Measurements from ENCODE around the gene CHMP1B.

CHMP1B gene

GRCh38 chr18:11859282-11859830 is 8.1 kb downstream of the CHMP1B start:
- Histone ChIP-seq H3K9me3 (ENCODE audit: low read depth, low read length) (no peaks in the 10 kb centered on the region), H3K36me3 (ENCODE audit: insufficient read depth, low read length) (no peaks in the 10 kb centered on the region), H3K27ac (no peak overlapping the region), H3K9ac (ENCODE audit: insufficient read length) (no peak overlapping the region), H3K4me3 (no peak overlapping the region)
- no peak for DNase-seq (ENCODE audit: low read depth, low spot score)
- TF ChIP-seq EZH2 (IDR thresholded peaks at IDR 0.05) (no peak), FOXP2 (optimal IDR thresholded peaks at IDR 0.05; ENCODE audit: control extremely low read depth, extremely low read length, insufficient read depth) (no peak), POLR2AphosphoS5 (IDR thresholded peaks at IDR 0.05; ENCODE audit: borderline replicate concordance, low read depth, low read length) (no peak)

- Histone ChIP-seq H3K9me3 (ENCODE audit: low read depth, low read length) (no peaks in the 10 kb centered on the region), H3K27ac (no peak overlapping the region), H3K4me3 (no peak overlapping the region), H3K36me3 (ENCODE audit: insufficient read depth, low read length) (no peaks in the 10 kb centered on the region), H3K9ac (ENCODE audit: insufficient read length) (no peak overlapping the region)
- TF ChIP-seq EZH2 (IDR thresholded peaks at IDR 0.05) (no peak), POLR2AphosphoS5 (IDR thresholded peaks at IDR 0.05; ENCODE audit: borderline replicate concordance, low read depth, low read length) (no peak), FOXP2 (optimal IDR thresholded peaks at IDR 0.05; ENCODE audit: control extremely low read depth, extremely low read length, insufficient read depth) (no peak)
- no peak for DNase-seq (ENCODE audit: low read depth, low spot score)
Observed at GRCh38 chr18:11859903-11860407, 8.7 kb downstream of the CHMP1B start.

GRCh38 chr18:11860594-11861450 is 9.6 kb downstream of the CHMP1B start:
- Histone ChIP-seq H3K9me3 (ENCODE audit: low read depth, low read length) (no peaks in the 10 kb centered on the region), H3K36me3 (ENCODE audit: insufficient read depth, low read length) (no peaks in the 10 kb centered on the region), H3K9ac (ENCODE audit: insufficient read length) (no peak overlapping the region), H3K27ac (no peak overlapping the region), H3K4me3 (no peak overlapping the region)
- no peak for DNase-seq (ENCODE audit: low read depth, low spot score)
- TF ChIP-seq POLR2AphosphoS5 (IDR thresholded peaks at IDR 0.05; ENCODE audit: borderline replicate concordance, low read depth, low read length) (no peak), EZH2 (IDR thresholded peaks at IDR 0.05) (no peak), FOXP2 (optimal IDR thresholded peaks at IDR 0.05; ENCODE audit: control extremely low read depth, extremely low read length, insufficient read depth) (no peak)

GRCh38 chr18:11861583-11862288 is 10.5 kb downstream of the CHMP1B start:
- no peak for TF ChIP-seq EZH2 (IDR thresholded peaks at IDR 0.05)
- no peak for TF ChIP-seq POLR2AphosphoS5 (IDR thresholded peaks at IDR 0.05; ENCODE audit: borderline replicate concordance, low read depth, low read length)
- TF ChIP-seq FOXP2 (optimal IDR thresholded peaks at IDR 0.05; ENCODE audit: control extremely low read depth, extremely low read length, insufficient read depth), result no peak
- no peaks in the 10 kb centered on the region for H3K9me3 ChIP-seq (ENCODE audit: low read depth, low read length)
- no peak overlapping the region for H3K4me3 ChIP-seq
- DNase-seq (ENCODE audit: low read depth, low spot score), result no peak
- H3K27ac ChIP-seq, result no peak overlapping the region
- no peaks in the 10 kb centered on the region for H3K36me3 ChIP-seq (ENCODE audit: insufficient read depth, low read length)
- no peak overlapping the region for H3K9ac ChIP-seq (ENCODE audit: insufficient read length)

- TF ChIP-seq EZH2 (IDR thresholded peaks at IDR 0.05) (no peak), POLR2AphosphoS5 (IDR thresholded peaks at IDR 0.05; ENCODE audit: borderline replicate concordance, low read depth, low read length) (no peak), FOXP2 (optimal IDR thresholded peaks at IDR 0.05; ENCODE audit: control extremely low read depth, extremely low read length, insufficient read depth) (no peak)
- no peak overlapping the region for H3K9ac ChIP-seq (ENCODE audit: insufficient read length)
- H3K36me3 ChIP-seq (ENCODE audit: insufficient read depth, low read length), result no peaks in the 10 kb centered on the region
- no peak for DNase-seq (ENCODE audit: low read depth, low spot score)
- H3K9me3 ChIP-seq (ENCODE audit: low read depth, low read length), result no peaks in the 10 kb centered on the region
- no peak overlapping the region for H3K4me3 ChIP-seq
- no peak overlapping the region for H3K27ac ChIP-seq
Observed at GRCh38 chr18:11862468-11863137, 11.4 kb downstream of the CHMP1B start.

GRCh38 chr18:11864471-11864870 is 13.3 kb downstream of the CHMP1B start:
- TF ChIP-seq POLR2AphosphoS5 (IDR thresholded peaks at IDR 0.05; ENCODE audit: borderline replicate concordance, low read depth, low read length) (no peak), FOXP2 (optimal IDR thresholded peaks at IDR 0.05; ENCODE audit: control extremely low read depth, extremely low read length, insufficient read depth) (no peak)
- H3K27ac ChIP-seq, result no peak overlapping the region
- no peak overlapping the region for H3K9ac ChIP-seq (ENCODE audit: insufficient read length)
- no peaks in the 10 kb centered on the region for H3K9me3 ChIP-seq (ENCODE audit: low read depth, low read length)
- H3K36me3 ChIP-seq (ENCODE audit: insufficient read depth, low read length), result no peaks in the 10 kb centered on the region
- no peak overlapping the region for H3K4me3 ChIP-seq
- DNase-seq (ENCODE audit: low read depth, low spot score), result no peak

- TF ChIP-seq FOXP2 (optimal IDR thresholded peaks at IDR 0.05; ENCODE audit: control extremely low read depth, extremely low read length, insufficient read depth) (no peak), EZH2 (IDR thresholded peaks at IDR 0.05) (no peak), POLR2AphosphoS5 (IDR thresholded peaks at IDR 0.05; ENCODE audit: borderline replicate concordance, low read depth, low read length) (no peak)
- H3K27ac ChIP-seq, result no peak overlapping the region
Observed at GRCh38 chr18:11865071-11865470, 13.9 kb downstream of the CHMP1B start.

GRCh38 chr18:11866329-11866728 is 15.1 kb downstream of the CHMP1B start:
- Histone ChIP-seq H3K4me3 (no peak overlapping the region), H3K9me3 (ENCODE audit: low read depth, low read length) (no peaks in the 10 kb centered on the region), H3K9ac (ENCODE audit: insufficient read length) (no peak overlapping the region), H3K27ac (no peak overlapping the region), H3K36me3 (ENCODE audit: insufficient read depth, low read length) (no peaks in the 10 kb centered on the region)
- TF ChIP-seq FOXP2 (optimal IDR thresholded peaks at IDR 0.05; ENCODE audit: control extremely low read depth, extremely low read length, insufficient read depth) (no peak), EZH2 (IDR thresholded peaks at IDR 0.05) (no peak), POLR2AphosphoS5 (IDR thresholded peaks at IDR 0.05; ENCODE audit: borderline replicate concordance, low read depth, low read length) (no peak)
- DNase-seq (ENCODE audit: low read depth, low spot score), result no peak

More at GRCh38 chr18:11865071-11865470, 13.9 kb downstream of the CHMP1B start:
- no peak for DNase-seq (ENCODE audit: low read depth, low spot score)
- H3K9ac ChIP-seq (ENCODE audit: insufficient read length), result no peak overlapping the region
- H3K4me3 ChIP-seq, result no peak overlapping the region
- H3K36me3 ChIP-seq (ENCODE audit: insufficient read depth, low read length), result no peaks in the 10 kb centered on the region
- no peaks in the 10 kb centered on the region for H3K9me3 ChIP-seq (ENCODE audit: low read depth, low read length)

Measured in SK-N-MC (cell line).